AG04450 (cell line): ENCODE measurements around the gene GNG2. TPM values are rescaled to one million over a fixed set of nuclear protein-coding genes. Genes with fewer than 3 reads are reported as not detected.

ENCODE experiments used
- CTCF ChIA-PET: fragments of 300-600, 350-600 bp; formaldehyde crosslinking; extraction: SDS; loops from one replicate; lab custom pipeline; 2022; ENCODE audit warnings: antibody characterized with exemption, inconsistent platforms; lab: Charles Lee
- POLR2A ChIA-PET: fragments of 350-600 bp; formaldehyde crosslinking; extraction: SDS; loops from one replicate; lab custom pipeline; 2021; ENCODE audit warnings: antibody characterized with exemption, inconsistent platforms; lab: Yijun Ruan, JAX
- DNase-seq: peaks from one replicate; pipeline ENCODE4 v3.0.0-alpha.2; 2011; ENCODE audit warnings: low read depth, low spot score
- H3K27ac ChIP-seq: one replicate; pipeline ENCODE4 v1.5.1; 2012; ENCODE audit warnings: low read depth, low read length, control low read depth
- H3K27me3 ChIP-seq: one replicate; pipeline ENCODE4 v1.6.0; 2012; ENCODE audit warnings: low read length; ENCODE audit not compliant: control insufficient read depth, insufficient read depth
- H3K4me3 ChIP-seq: 2 replicates; pipeline ENCODE4 v1.5.1; 2011; ENCODE audit warnings: mild to moderate bottlenecking, low read depth, low read length, control low read depth
- H3K9me3 ChIP-seq: 2 replicates; pipeline ENCODE4 v1.5.1; 2012; ENCODE audit warnings: low read length; ENCODE audit not compliant: control insufficient read depth, insufficient read depth
- polyA plus RNA-seq: library from polyadenylated mRNA; depleted of rRNA; stranded (reverse); fragments of >200 nt; gene quantifications from 2 replicates; pipeline ENCODE4 v1.2.3, GENCODE V29; 2011
- TF ChIP-seq, protein P1 (sequence below): IDR thresholded peaks from 2 replicates; pipeline ENCODE4 v1.5.1; 2011; ENCODE audit warnings: low read depth, low read length, control low read depth, inconsistent platforms

The GNG2 gene
- polyA plus RNA-seq, 1 experiment: 83.9 TPM

DNA sequence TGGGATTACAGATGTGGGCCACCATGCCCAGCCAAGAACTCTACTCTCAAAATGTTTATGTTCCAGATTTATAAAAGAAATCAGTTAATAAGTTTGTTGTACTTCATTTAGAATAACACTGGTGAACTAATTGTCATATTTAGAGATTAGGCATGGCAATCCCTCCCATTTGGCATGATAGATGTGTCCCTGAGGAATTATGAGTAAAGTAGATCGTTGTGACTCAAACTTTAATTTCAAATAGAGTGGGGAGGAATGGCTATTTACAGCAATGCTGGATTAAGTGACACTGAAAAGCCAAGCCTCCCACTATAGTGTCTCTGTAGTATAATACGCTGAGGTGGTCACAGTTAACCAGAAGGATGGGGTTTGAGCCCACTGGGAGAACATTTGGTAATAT is 89.6 kb downstream of the GNG2 start:
- DNase-seq: no peak

DNA sequence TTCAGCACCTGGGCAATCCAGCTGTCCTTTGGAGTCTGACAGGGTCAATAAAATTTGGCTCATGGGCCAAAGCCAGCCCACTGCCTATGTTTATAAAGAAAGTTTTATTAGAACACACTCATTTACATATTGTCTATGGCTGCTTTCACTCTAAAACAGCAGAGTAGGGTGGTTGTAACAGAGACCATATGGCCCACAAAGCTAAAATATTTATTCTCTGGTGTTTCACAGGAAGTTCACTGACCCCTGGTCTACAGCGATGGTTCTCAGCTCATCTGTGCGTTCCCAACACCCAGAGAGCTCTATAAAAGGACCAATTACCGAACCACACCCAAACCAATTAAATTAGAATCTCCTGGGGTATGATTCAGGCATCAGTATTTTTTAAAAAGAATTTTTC is 91.2 kb downstream of the GNG2 start:
- H3K27ac ChIP-seq: no peak overlapping the region
- H3K27me3 ChIP-seq: no peaks in the 10 kb centered on the region
- ChIA-PET POLR2A (no interaction called here), CTCF (interaction anchor here (1.2 kb wide), 1 partner anchor 27 kb away, joined by 4 read pairs; no protein-coding TSS in a partner anchor)
- no peaks in the 10 kb centered on the region; the same call in 1 of the 2 replicates for H3K9me3 ChIP-seq
- no peak for DNase-seq
- TF ChIP-seq, protein P1, sequence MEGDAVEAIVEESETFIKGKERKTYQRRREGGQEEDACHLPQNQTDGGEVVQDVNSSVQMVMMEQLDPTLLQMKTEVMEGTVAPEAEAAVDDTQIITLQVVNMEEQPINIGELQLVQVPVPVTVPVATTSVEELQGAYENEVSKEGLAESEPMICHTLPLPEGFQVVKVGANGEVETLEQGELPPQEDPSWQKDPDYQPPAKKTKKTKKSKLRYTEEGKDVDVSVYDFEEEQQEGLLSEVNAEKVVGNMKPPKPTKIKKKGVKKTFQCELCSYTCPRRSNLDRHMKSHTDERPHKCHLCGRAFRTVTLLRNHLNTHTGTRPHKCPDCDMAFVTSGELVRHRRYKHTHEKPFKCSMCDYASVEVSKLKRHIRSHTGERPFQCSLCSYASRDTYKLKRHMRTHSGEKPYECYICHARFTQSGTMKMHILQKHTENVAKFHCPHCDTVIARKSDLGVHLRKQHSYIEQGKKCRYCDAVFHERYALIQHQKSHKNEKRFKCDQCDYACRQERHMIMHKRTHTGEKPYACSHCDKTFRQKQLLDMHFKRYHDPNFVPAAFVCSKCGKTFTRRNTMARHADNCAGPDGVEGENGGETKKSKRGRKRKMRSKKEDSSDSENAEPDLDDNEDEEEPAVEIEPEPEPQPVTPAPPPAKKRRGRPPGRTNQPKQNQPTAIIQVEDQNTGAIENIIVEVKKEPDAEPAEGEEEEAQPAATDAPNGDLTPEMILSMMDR: no peak
- H3K4me3 ChIP-seq: no peak overlapping the region

More for the DNA sequence above, 89.6 kb downstream of the GNG2 start:
- TF ChIP-seq, protein P1: no peak
- POLR2A ChIA-PET: no interaction called here
- Histone ChIP-seq H3K9me3 (no peaks in the 10 kb centered on the region; the same call in 1 of the 2 replicates), H3K4me3 (no peak overlapping the region), H3K27me3 (no peaks in the 10 kb centered on the region), H3K27ac (no peak overlapping the region)
- CTCF ChIA-PET: no interaction called here

DNA sequence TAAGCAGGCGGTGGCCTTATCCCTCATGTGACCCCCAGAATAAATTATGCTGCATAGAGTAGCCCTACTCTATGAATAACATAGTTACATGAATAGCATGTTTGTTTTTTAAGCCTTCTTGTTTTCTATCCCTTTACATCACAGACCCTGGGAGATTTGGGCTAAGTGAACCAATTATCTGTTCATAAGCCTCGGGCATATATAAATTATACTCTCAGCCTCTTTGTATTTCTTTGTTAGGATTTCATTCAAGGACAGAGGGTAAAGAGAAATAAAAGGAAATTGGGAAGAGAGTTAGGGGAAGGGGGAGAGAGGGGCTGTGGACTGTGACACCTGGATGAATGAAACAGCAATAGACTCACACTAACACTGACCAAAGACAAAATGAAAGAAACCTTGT is 93.6 kb downstream of the GNG2 start:
- no peak for DNase-seq
- CTCF ChIA-PET: no interaction called here
- H3K27me3 ChIP-seq: no peaks in the 10 kb centered on the region
- no peak overlapping the region for H3K4me3 ChIP-seq
- H3K27ac ChIP-seq: no peak overlapping the region
- POLR2A ChIA-PET: no interaction called here
- TF ChIP-seq, protein P1: no peak
- H3K9me3 ChIP-seq: peaks cover 7% of the 10 kb centered on the region; the same call in 1 of the 2 replicates

DNA sequence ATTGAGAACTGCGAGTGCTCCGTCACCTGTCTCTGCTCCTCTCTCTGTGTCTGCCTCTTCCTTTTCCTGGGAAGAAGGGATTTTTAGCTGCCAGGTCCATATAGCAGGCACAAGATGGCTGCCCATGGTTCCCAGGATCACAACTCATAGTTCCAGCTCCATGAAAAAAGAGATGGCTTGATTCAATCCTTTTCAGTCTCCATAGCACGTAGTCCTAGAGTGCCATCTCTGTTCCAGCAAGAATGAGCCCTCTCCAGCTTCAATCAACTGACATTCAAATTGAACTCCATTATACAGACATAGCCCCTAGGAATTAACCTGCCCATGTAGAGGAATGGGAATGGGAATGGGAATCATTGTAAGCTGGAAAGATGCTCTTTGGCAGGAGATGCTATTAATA is 94.2 kb downstream of the GNG2 start:
- POLR2A ChIA-PET: no interaction called here

DNA sequence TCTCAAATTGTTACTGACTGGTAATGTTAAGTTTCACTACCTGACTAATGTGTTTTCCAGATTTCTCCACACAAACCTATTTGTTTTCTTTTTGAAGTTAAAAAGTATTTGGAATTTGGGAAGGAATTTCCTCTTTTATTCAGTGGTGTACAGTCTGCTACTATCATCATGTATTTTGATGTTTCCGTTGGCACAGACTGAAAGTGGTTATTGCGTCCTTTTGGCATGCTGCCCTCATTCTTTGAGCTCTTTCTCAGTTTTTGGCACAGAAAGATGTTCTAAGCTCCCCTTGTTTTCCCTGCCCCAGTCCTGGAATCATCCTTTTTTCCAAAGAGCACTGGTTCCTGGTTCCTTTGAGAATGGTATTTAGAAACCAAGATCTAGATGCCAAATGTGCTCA is 97.5 kb downstream of the GNG2 start:
- POLR2A ChIA-PET: no interaction called here
- CTCF ChIA-PET: interaction anchor here (2.0 kb wide), 1 partner anchor 22 kb away, joined by 8 read pairs; no protein-coding TSS in a partner anchor
- TF ChIP-seq, protein P1: no peak

More for the DNA sequence above, 94.2 kb downstream of the GNG2 start:
- H3K4me3 ChIP-seq: no peak overlapping the region
- H3K27me3 ChIP-seq: no peaks in the 10 kb centered on the region
- CTCF ChIA-PET: interaction anchor here (1.6 kb wide), 1 partner anchor 24 kb away, joined by 5 read pairs; no protein-coding TSS in a partner anchor
- peaks cover 7% of the 10 kb centered on the region; the same call in 1 of the 2 replicates for H3K9me3 ChIP-seq
- no peak for DNase-seq
- TF ChIP-seq, protein P1: no peak
- H3K27ac ChIP-seq: no peak overlapping the region

More for the DNA sequence above, 97.5 kb downstream of the GNG2 start:
- Histone ChIP-seq H3K4me3 (no peak overlapping the region), H3K27ac (no peak overlapping the region), H3K9me3 (peaks cover 7% of the 10 kb centered on the region; the same call in 1 of the 2 replicates), H3K27me3 (no peaks in the 10 kb centered on the region)
- DNase-seq: no peak
